ENCODE measurements around the gene LSM3.
A peak's percentile ranks its signal among the peaks of the same experiment; 100 is the strongest.

The LSM3 gene

GRCh38 chr3:14143271-14144225 lies 35.1 kb upstream of the LSM3 start:
- DNase-seq (ENCODE audit: low read depth in 4 of 4, low spot score in 1 of 4): no peak

DNA sequence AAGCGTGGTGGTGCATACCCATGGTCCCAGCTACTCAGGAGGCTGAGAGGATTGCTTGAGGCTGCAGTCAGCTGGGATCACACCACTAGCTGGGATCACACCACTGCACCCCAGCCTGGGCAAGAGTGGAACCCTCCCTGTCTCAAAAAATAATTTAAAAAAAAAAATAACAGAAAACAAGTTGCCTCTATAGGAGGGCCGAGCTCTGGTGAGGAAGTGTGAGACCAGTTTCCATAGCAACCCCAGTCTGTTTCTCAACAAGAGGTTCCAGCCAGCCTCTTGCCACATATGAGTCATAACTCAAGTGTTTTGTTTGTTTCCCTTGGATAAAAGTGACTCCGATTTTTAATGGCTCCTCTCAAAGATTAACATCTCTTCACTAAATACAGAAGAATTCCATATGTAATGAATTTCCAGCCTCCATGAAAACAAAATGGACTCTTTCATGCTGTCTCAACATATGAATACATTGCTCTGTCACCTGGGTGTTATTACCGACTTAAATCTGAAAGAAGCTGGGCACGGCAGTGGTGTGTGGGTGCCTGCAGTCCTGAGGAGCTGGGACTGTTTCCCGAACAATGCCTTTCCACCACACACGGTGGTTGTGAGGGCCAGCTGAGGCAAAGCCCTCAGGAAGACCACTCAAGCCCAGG lies 34.1 kb upstream of the LSM3 start:
- DNase-seq (ENCODE audit: low read depth in 4 of 4, low spot score in 1 of 4): peak in 2 of 4 experiments; percentile 23 to 30

- no peak for DNase-seq (ENCODE audit: low read depth in 4 of 4, low spot score in 1 of 4)
Observed at GRCh38 chr3:14145236-14145635, 33.4 kb upstream of the LSM3 start.

DNA sequence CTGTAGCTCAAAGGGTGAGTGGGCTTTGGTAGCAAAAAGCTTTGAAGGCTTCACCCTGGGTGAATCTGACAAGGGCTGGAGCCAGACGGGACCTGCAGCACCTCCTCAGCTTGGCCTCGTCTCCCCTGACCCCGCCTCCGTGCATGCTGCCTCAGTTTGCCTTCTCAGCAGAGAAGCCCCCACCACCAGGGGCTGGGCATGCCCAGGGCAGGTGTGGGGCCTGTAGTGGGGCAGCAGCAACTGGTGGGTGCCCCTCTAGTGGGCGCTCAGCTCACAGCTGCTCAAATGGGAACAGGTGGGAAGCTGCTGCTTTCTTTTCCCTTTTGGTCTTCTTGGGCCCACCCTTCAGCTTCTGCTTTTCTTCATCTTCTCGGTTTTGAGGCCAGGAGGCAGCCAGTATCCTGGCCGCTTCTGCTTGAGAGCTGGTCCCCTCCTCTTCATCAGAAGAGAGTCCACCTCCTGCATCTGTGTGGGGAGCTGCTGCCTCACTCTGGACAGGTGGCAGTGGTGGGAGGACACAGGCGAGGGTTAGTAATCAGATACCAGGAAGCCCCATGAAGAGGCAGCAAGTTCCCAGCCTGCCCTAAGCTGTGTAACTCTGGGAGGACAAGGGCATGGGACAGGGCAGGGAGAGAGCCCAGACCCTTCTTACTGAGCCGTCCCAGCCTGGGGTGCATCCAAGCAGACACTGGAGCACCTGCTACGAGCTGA lies 32.8 kb upstream of the LSM3 start:
- DNase-seq (ENCODE audit: low read depth in 4 of 4, low spot score in 1 of 4): no peak

- no peak for DNase-seq (ENCODE audit: low read depth in 4 of 4, low spot score in 1 of 4)
Observed at GRCh38 chr3:14146381-14147065, 32.1 kb upstream of the LSM3 start.

DNA sequence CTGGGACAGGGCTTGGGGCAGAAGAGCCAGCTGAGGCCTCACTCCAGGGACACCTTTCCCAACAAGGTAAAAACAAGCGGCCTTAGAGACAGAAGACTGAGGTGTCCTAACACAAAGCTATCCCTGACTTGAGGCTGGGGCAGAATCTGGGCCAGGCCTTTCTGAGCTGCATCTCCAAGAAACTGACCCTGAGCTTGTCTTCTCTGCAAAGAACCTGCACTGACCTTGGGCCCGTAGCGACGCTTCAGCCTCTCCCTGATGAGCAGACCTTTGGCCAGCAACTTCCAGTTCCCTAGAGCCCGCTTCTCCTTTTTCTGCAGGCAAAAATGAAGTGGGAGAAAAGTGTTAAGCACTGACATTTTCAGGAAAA lies 31.6 kb upstream of the LSM3 start:
- DNase-seq (ENCODE audit: low read depth in 4 of 4, low spot score in 1 of 4): no peak

DNA sequence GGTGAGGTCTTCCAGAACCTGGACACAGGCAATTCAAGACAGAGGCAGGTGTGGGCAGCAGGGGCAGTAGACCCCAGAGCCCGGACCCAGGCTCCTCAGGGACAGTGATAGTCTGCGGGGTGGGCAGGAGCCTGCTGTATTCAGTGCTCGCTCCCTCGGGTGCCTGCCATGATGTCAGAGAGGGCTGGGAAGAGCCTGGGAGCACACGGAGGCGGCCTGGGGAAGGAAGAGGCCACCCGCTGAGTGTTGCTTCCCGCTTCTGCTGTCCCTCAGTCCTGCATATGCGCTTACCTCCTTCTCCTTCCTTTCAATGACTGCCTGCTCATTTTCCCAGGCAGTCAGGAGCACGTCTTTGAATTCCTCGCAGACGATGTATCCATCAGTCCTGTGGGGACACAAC lies 31.0 kb upstream of the LSM3 start:
- no peak for DNase-seq (ENCODE audit: low read depth in 4 of 4, low spot score in 1 of 4)

DNA sequence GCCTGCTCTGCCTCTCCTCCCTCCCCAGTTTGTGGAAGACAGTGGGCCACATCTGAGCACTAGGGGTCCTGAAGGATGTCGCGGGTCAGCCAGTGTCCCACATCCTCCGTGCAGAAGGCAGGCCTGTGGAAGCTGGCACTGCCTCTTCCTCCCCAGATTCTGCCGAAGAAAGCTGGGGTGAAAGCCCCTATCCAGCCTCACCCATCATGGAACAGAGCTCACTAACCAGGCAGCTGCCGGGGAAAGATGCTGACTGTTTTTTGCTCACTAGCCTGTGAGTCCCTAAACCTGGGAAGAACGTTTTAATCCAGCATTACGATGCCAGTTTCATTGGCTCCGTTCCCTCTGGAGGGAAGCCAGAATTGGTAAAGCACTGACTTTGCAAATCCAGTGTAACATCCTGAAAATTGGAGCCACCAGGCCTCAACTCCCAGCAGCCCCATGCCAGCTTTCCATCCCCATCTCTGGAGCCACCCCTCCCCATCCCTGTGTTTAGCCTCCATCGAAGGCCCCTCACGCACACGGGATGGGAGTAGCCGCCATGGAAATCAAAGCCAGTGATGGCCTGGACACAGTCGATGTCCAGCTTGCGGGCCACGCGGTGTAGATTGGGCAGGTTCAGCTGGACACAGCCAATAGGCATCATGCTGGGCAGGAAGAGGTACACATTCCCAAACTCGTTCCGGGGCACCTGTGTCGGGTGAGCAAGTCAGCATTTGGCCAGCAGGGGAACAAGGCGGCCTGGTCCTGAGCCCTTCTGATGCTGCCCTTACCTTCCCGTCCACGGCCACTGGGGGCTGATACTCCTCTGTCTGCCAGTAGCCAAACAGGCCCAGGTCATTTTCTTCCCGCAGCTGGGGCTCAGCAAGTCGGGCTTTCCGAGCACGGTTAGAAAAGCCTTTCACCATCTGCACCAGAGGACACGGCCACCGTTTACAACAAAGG lies 30.3 kb upstream of the LSM3 start:
- no peak for DNase-seq (ENCODE audit: low read depth in 4 of 4, low spot score in 1 of 4)

DNA sequence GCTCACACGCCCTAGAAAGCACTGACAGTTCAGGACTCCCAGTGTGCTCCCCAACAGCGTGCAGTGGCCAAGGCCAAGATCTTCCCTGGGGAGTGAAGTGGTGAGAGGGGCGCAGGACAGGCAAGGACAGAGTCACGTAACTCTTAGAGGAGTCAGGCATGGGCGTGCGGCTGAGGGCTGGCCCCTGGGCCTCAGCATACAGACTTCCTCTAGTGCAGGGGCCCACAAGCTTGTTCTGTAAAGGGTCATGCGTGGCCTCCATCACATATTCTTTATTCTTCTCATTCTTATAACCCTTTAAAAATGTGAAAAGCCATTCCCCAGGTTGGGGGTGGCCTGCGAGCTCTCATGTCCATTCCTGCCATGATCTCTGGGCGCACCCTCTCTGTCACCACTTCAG lies 28.5 kb upstream of the LSM3 start:
- no peak for DNase-seq (ENCODE audit: low read depth in 4 of 4, low spot score in 1 of 4)

DNA sequence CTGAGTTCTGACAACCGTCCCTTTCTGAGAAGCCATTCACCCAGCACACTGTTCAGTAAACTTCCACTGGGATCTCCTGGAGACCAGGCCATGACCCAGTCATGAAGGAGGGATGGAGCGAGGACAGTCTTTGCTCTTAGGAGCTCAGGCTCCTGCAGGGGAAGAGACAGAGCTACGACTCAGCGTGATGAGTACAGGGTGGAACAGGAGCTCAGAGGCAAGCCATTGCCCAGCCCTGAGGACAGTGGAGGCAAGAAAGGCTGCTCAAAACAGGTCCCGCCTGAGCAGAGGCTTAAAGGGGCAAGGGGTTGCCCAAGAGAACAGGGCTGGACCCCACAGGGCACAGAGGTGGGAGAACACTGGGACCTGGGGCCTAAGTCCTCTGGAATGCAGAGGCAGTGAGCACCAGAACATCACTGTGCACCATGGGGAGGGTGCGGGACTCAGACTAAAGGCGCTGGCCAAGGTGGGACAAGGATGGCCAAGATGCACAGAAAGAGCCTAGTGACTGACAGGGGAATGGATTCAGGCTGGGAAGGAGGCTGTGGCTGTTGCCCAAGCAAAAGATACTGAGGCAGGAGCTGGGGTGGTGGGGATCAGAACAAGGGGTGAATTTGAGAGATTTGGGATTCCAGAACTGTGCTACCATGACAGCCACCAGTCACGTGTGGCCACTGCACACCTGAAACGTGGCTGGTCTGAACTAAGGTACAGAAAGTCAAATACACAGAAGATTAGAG lies 28.0 kb upstream of the LSM3 start:
- DNase-seq (ENCODE audit: low read depth in 4 of 4, low spot score in 1 of 4): no peak

- no peak for DNase-seq (ENCODE audit: low read depth in 4 of 4, low spot score in 1 of 4)
Observed at GRCh38 chr3:14151471-14152083, 27.0 kb upstream of the LSM3 start.

- DNase-seq (ENCODE audit: low read depth in 4 of 4, low spot score in 1 of 4): no peak
Observed at GRCh38 chr3:14152233-14152962, 26.2 kb upstream of the LSM3 start.

DNA sequence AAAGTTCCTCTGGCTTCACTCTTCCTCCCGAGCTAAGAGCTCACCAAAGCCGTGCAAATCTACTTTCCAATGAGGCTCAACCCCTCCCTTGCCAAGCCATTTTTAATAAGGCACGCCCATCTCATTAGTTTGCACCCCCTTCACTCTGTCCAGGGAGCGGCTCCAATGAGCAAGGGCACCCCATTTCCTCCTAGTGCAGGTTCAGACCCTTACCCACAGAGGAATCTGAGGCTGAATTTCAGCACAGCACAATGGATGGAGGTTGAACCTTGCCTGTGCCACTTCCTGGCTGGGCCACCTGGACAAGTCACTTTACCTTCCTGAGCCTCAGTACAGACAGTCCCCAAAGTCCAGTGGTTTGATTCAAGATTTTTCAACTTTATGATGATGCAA lies 25.7 kb upstream of the LSM3 start:
- DNase-seq (ENCODE audit: low read depth in 4 of 4, low spot score in 1 of 4): no peak

DNA sequence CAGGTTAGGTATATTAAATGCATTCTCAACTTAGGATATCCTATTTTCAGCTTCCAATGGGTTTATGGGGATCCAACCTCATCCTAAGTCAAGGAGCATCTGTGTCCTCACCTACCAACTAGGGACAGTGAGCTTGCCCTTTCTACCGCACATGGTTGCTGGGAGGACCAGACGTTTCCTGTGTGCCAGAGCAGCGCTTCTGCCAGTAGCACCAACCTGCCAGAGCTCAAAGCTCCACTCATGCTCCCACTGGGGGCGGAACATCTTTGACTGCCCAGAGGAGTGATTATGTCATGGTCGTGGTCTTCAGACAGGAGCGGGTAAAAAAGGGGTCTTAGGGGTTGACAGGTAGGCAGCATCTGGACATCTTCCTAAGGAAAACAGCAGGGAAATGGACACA lies 25.0 kb upstream of the LSM3 start:
- DNase-seq (ENCODE audit: low read depth in 4 of 4, low spot score in 1 of 4): no peak

GRCh38 chr3:14154276-14154675 lies 24.3 kb upstream of the LSM3 start:
- no peak for DNase-seq (ENCODE audit: low read depth in 4 of 4, low spot score in 1 of 4)

- no peak for DNase-seq (ENCODE audit: low read depth in 4 of 4, low spot score in 1 of 4)
Observed at GRCh38 chr3:14154895-14155440, 23.6 kb upstream of the LSM3 start.

GRCh38 chr3:14156201-14156600 lies 22.4 kb upstream of the LSM3 start:
- DNase-seq (ENCODE audit: low read depth in 4 of 4, low spot score in 1 of 4): no peak

Data from stimulated activated CD4-positive, alpha-beta T cell treated with anti-CD3 and anti-CD28 coated beads, Interleukin-1b, Interleukin-23, amount 100 ng/mL, for 24 hours (primary cell).